CD4-positive, alpha-beta T cell treated with Interleukin-2 at 100 ng/mL for 4 hours (primary cell): ENCODE data around the gene KLHL34.

Experiments used
- DNase-seq: peaks from one replicate; pipeline ENCODE4 v3.0.0-alpha.2; 2020; ENCODE audit warnings: low spot score

KLHL34 gene

GRCh38 chrX:21655901-21656586, 2.1 kb downstream of the KLHL34 start:
- no peak for DNase-seq

- no peak for DNase-seq
Observed at GRCh38 chrX:21645886-21646285, 12.2 kb downstream of the KLHL34 start.

- no peak for DNase-seq
Observed at GRCh38 chrX:21645431-21645830, 12.7 kb downstream of the KLHL34 start.

- DNase-seq = no peak
Observed at GRCh38 chrX:21639775-21640174, 18.4 kb downstream of the KLHL34 start.

GRCh38 chrX:21638311-21638710, 19.8 kb downstream of the KLHL34 start:
- DNase-seq = no peak

- DNase-seq = no peak
Observed at GRCh38 chrX:21632027-21632426, 26.1 kb downstream of the KLHL34 start.

- no peak for DNase-seq
Observed at GRCh38 chrX:21623778-21624501, 34.2 kb downstream of the KLHL34 start.

- DNase-seq = no peak
Observed at GRCh38 chrX:21620234-21620633, 37.9 kb downstream of the KLHL34 start.

- no peak for DNase-seq
Observed at GRCh38 chrX:21616386-21616785, 41.7 kb downstream of the KLHL34 start.

- DNase-seq = no peak
Observed at GRCh38 chrX:21612154-21612553, 46.0 kb downstream of the KLHL34 start.

- no peak for DNase-seq
Observed at GRCh38 chrX:21610168-21610567, 48.0 kb downstream of the KLHL34 start.

GRCh38 chrX:21606002-21606401, 52.1 kb downstream of the KLHL34 start:
- no peak for DNase-seq
